Endothelial cell of umbilical vein (primary cell): ENCODE measurements around the gene AP1S2. TPM values are rescaled to one million over a fixed set of nuclear protein-coding genes. Genes with fewer than 3 reads are reported as not detected.

Experiments
- BruUV-seq: library from RNA; stranded (reverse); fragments of 400-500 nt; replicated peaks from 2 replicates; lab custom pipeline; 2021; lab: Mats Ljungman, UMichigan
- CTCF ChIA-PET: fragments of 300-600, 350-600 bp; sonication (Branson Sonifier 250); formaldehyde crosslinking; loops from one replicate; lab custom pipeline; 2021; ENCODE audit warnings: antibody characterized with exemption, inconsistent platforms; lab: Charles Lee
- POLR2A ChIA-PET: fragments of 300-600, 350-600 bp; sonication (Branson Sonifier 250); formaldehyde crosslinking; loops from one replicate; lab custom pipeline; 2021; ENCODE audit warnings: antibody characterized with exemption, inconsistent platforms; lab: Charles Lee
- DNase-seq: peaks from one replicate; pipeline ENCODE4 v3.0.0-alpha.2; 2011; ENCODE audit warnings: low read depth, low spot score
- FAIRE-seq: peaks from 2 replicates; lab custom pipeline; 2011; peaks lifted over from hg19 to GRCh38; lab: Jason Lieb, UNC
- H2AFZ ChIP-seq: 2 replicates; pipeline ENCODE4 v1.6.0; 2012; ENCODE audit warnings: low read depth, low read length, control low read depth, inconsistent platforms
- H3K27ac ChIP-seq: 2 replicates; pipeline ENCODE4 v1.5.1; 2011; ENCODE audit warnings: low read depth, mild to moderate bottlenecking, control low read depth, low read length, moderate library complexity; ENCODE audit not compliant: insufficient read depth
- H3K27me3 ChIP-seq, 2 experiments: 2 replicates each; pipeline versions ENCODE4 v1.6.0 to v1.6.1; 2011; ENCODE audit warnings: low read length in 2 of 2, mixed read lengths in 1 of 2; ENCODE audit not compliant: control insufficient read depth in 2 of 2, insufficient read depth in 2 of 2
- H3K36me3 ChIP-seq, 2 experiments: 2 replicates in 1 of 2; 3 replicates in 1 of 2; pipeline ENCODE4 v1.5.1; 2011; ENCODE audit warnings: low read length in 2 of 2, mild to moderate bottlenecking in 1 of 2, moderate library complexity in 1 of 2; ENCODE audit not compliant: control insufficient read depth in 2 of 2, insufficient read depth in 2 of 2; ENCODE audit errors: extremely low read depth in 1 of 2
- H3K4me1 ChIP-seq: 3 replicates; pipeline ENCODE4 v1.5.1; 2011; ENCODE audit warnings: mild to moderate bottlenecking, low read length; ENCODE audit not compliant: control insufficient read depth, insufficient read depth; ENCODE audit errors: extremely low read depth
- H3K4me2 ChIP-seq: 2 replicates; pipeline ENCODE4 v1.6.1; 2011; ENCODE audit warnings: low read length, control low read depth, mixed read lengths; ENCODE audit not compliant: insufficient read depth
- H3K4me3 ChIP-seq, 3 experiments: fragments of 200-600 bp in 1 of 3; sonication (generic), shearing (Covaris generic) in 1 of 3; replicated peaks in 1 of 3; 2 replicates each; pipeline ENCODE4 v1.5.1; 2011 to 2016; ENCODE audit warnings: control low read depth in 3 of 3, low read length in 3 of 3, mild to moderate bottlenecking in 2 of 3, inconsistent platforms in 1 of 3, low read depth in 1 of 3, moderate library complexity in 1 of 3; ENCODE audit not compliant: insufficient read depth in 1 of 3
- H3K79me2 ChIP-seq: 2 replicates; pipeline ENCODE4 v1.6.0; 2012; ENCODE audit warnings: low read length, inconsistent platforms; ENCODE audit not compliant: control insufficient read depth, insufficient read depth
- H3K9ac ChIP-seq: replicated peaks from 2 replicates; pipeline ENCODE3; 2011; ENCODE audit warnings: low read length, control low read depth; ENCODE audit not compliant: insufficient read depth; ENCODE audit errors: extremely low read depth
- H3K9me1 ChIP-seq: replicated peaks from 3 replicates; pipeline ENCODE4 v1.6.0; 2011; ENCODE audit warnings: mild to moderate bottlenecking, low read length; ENCODE audit not compliant: control insufficient read depth, insufficient read depth; ENCODE audit errors: extremely low read depth
- H3K9me3 ChIP-seq: replicated peaks from 2 replicates; pipeline ENCODE4 v1.5.1; 2012; ENCODE audit warnings: low read length, inconsistent platforms; ENCODE audit not compliant: control insufficient read depth, insufficient read depth
- H4K20me1 ChIP-seq: replicated peaks from 2 replicates; pipeline ENCODE3; 2011; ENCODE audit warnings: mild to moderate bottlenecking, low read length; ENCODE audit not compliant: control insufficient read depth, insufficient read depth; ENCODE audit errors: extremely low read depth
- EZH2 ChIP-seq: IDR thresholded peaks from 2 replicates; pipeline ENCODE4 v1.6.1; 2012; ENCODE audit warnings: borderline replicate concordance, low read depth, mild to moderate bottlenecking, moderate library complexity, low read length, inconsistent platforms; ENCODE audit not compliant: severe bottlenecking
- FOS ChIP-seq: IDR thresholded peaks from 2 replicates; pipeline ENCODE4 v1.6.1; 2011; ENCODE audit warnings: mild to moderate bottlenecking, low read length, moderate library complexity, borderline replicate concordance; ENCODE audit not compliant: insufficient read depth
- GATA2 ChIP-seq: IDR thresholded peaks from 2 replicates; pipeline ENCODE4 v1.7.0; 2011; ENCODE audit warnings: low read depth, mild to moderate bottlenecking, moderate library complexity, mixed read lengths, low read length; ENCODE audit not compliant: insufficient read length, insufficient read depth
- JUN ChIP-seq: IDR thresholded peaks from 2 replicates; pipeline ENCODE4 v1.6.1; 2011; ENCODE audit warnings: borderline replicate concordance, low read depth; ENCODE audit not compliant: insufficient read length, insufficient read depth
- MYC ChIP-seq: IDR thresholded peaks from one replicate; pipeline ENCODE4 v1.6.1; 2011; ENCODE audit warnings: mild to moderate bottlenecking, low read depth, low read length
- POLR2A ChIP-seq: IDR thresholded peaks from 2 replicates; pipeline ENCODE4 v1.6.1; 2012; ENCODE audit warnings: low read depth, mild to moderate bottlenecking, control low read depth, low read length
- POLR2AphosphoS5 ChIP-seq: IDR thresholded peaks from 2 replicates; pipeline ENCODE4 v1.6.1; 2012; ENCODE audit warnings: low read depth, mild to moderate bottlenecking, control low read depth, low read length, moderate library complexity; ENCODE audit not compliant: insufficient read depth
- dilution Hi-C: fragments of 300-500 bp; cut with MboI; formaldehyde crosslinking; loops from one replicate; pipeline ENCODE4 v1.15.0; 2019; ENCODE audit warnings: low sequenced_read_pairs; ENCODE audit not compliant: extremely low pct_ligation_motif_present
- intact Hi-C: fragments of 100-400 bp; cut with micrococcal nuclease; formaldehyde crosslinking; loops from one replicate; pipeline ENCODE4 v1.10.0; 2022
- polyA plus RNA-seq, 4 experiments: library from polyadenylated mRNA; depleted of rRNA in 3 of 4; stranded (reverse) in 3 of 4; unstranded in 1 of 4; fragments of >200 nt; gene quantifications; 2 replicates each; pipeline versions ENCODE4 v1.2.1 to v1.2.3, GENCODE V29; 2011 to 2012; ENCODE audit warnings: missing spikeins in 1 of 4
- total RNA-seq: library from RNA; stranded (reverse); gene quantifications from 2 replicates; pipeline ENCODE4 v1.2.3, GENCODE V29; 2021
- TF ChIP-seq, protein P1 (sequence below), 2 donors: IDR thresholded peaks; 1 replicate in 1 of 2; 2 replicates in 1 of 2; pipeline ENCODE4 v1.5.1; 2011; ENCODE audit warnings: low read length in 2 of 2, mild to moderate bottlenecking in 2 of 2, moderate library complexity in 2 of 2, control low read depth in 1 of 2, inconsistent platforms in 1 of 2, low read depth in 1 of 2; ENCODE audit not compliant: insufficient read depth in 1 of 2; ENCODE audit errors: extremely low read depth in 1 of 2
- TF ChIP-seq, protein P2 (sequence below): IDR thresholded peaks from 2 replicates; pipeline ENCODE4 v1.6.1; 2011; ENCODE audit not compliant: insufficient read depth, insufficient read length

The AP1S2 gene
- total and polyA plus RNA-seq, 2 donors (not counting 3 experiments of a cell fraction or from before 2014, with no cell fraction given), result 21.0 to 37.3 TPM

DNA sequence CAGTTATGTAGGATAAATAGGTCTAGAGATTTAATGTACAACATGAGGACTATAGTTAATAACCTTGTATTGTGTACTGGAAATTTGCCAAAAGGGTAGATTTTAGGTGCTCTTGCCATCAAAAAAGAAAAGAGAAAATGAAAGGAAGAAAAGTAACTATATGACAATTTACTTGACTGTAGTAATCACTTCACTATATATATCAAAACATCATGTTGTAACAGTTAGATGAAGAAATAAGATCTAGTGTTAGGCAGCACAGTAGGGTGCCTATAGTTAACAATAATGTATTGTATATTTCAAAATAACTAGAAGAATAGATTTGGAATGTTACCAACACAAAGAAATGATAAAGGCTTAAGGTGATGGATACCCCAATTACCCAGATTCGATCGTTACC, 35.9 kb upstream of the AP1S2 start:
- FAIRE-seq (no peak), DNase-seq (no peak)
- no TSS peak for BruUV-seq
- Histone ChIP-seq H3K9me3 (no peaks in the 10 kb centered on the region), H3K27me3 (no peaks in the 10 kb centered on the region), H3K9ac (no peak overlapping the region), H2AFZ (no peak overlapping the region), H4K20me1 (no peaks in the 10 kb centered on the region), H3K4me3 (no peak overlapping the region), H3K79me2 (no peaks in the 10 kb centered on the region), H3K4me2 (no peak overlapping the region), H3K27ac (no peak overlapping the region), H3K4me1 (no peaks in the 10 kb centered on the region), H3K36me3 (no peaks in the 10 kb centered on the region), H3K9me1 (no peaks in the 10 kb centered on the region)
- TF ChIP-seq POLR2A, result no peak
- TF ChIP-seq FOS, result no peak
- no peak for TF ChIP-seq EZH2
- TF ChIP-seq JUN, result no peak
- TF ChIP-seq GATA2, result no peak
- TF ChIP-seq MYC, result no peak
- intact Hi-C loops (no loop called here), dilution Hi-C loops (no loop called here)
- CTCF ChIA-PET, result no interaction called here
- POLR2A ChIA-PET, result no interaction called here

DNA sequence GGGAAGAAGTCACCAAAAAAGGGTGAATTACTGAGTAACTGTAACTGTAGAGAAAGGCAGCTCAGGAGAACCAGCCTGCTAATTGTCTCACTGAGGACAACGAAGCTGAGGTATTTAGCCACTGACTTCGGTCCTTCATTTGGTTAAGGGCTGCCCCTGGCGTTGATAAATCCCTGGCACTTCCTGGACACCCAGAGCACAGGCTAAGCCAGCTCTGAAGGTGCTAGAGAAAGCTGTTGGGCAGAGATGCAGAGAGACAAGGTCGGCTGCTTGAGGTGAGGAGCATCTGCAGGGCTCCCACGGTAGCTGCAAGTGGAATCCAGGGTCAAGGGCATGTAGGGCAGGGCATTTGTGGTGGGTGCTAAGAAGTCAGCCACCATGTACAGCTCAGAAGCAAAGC, 33.4 kb upstream of the AP1S2 start:
- Histone ChIP-seq H3K27ac (no peak overlapping the region), H3K9me3 (no peaks in the 10 kb centered on the region), H3K79me2 (no peaks in the 10 kb centered on the region), H3K9me1 (no peaks in the 10 kb centered on the region), H3K4me1 (peaks cover under 1% of the 10 kb centered on the region), H3K4me3 (no peak overlapping the region), H3K36me3 (no peaks in the 10 kb centered on the region), H3K27me3 (no peaks in the 10 kb centered on the region), H4K20me1 (no peaks in the 10 kb centered on the region), H3K4me2 (no peak overlapping the region), H3K9ac (no peak overlapping the region), H2AFZ (no peak overlapping the region)
- ChIA-PET CTCF (no interaction called here), POLR2A (no interaction called here)
- no TSS peak for BruUV-seq
- DNase-seq (no peak), FAIRE-seq (no peak)
- no peak for TF ChIP-seq POLR2AphosphoS5
- TF ChIP-seq, protein P1, sequence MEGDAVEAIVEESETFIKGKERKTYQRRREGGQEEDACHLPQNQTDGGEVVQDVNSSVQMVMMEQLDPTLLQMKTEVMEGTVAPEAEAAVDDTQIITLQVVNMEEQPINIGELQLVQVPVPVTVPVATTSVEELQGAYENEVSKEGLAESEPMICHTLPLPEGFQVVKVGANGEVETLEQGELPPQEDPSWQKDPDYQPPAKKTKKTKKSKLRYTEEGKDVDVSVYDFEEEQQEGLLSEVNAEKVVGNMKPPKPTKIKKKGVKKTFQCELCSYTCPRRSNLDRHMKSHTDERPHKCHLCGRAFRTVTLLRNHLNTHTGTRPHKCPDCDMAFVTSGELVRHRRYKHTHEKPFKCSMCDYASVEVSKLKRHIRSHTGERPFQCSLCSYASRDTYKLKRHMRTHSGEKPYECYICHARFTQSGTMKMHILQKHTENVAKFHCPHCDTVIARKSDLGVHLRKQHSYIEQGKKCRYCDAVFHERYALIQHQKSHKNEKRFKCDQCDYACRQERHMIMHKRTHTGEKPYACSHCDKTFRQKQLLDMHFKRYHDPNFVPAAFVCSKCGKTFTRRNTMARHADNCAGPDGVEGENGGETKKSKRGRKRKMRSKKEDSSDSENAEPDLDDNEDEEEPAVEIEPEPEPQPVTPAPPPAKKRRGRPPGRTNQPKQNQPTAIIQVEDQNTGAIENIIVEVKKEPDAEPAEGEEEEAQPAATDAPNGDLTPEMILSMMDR (IDR thresholded peaks at IDR 0.05; ENCODE audit: extremely low read depth in 1 of 2, insufficient read depth in 1 of 2, low read depth in 1 of 2, low read length in 2 of 2), result no peak
- no peak for TF ChIP-seq FOS
- TF ChIP-seq MYC, result no peak
- TF ChIP-seq JUN, result no peak
- no peak for TF ChIP-seq GATA2
- TF ChIP-seq, protein P2, sequence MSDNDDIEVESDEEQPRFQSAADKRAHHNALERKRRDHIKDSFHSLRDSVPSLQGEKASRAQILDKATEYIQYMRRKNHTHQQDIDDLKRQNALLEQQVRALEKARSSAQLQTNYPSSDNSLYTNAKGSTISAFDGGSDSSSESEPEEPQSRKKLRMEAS, result no peak
- TF ChIP-seq POLR2A, result no peak
- no peak for TF ChIP-seq EZH2
- dilution Hi-C loops, result no loop called here
- intact Hi-C loops, result no loop called here
